ENCODE results near the gene SOX6.
A peak's percentile ranks its signal among the peaks of the same experiment; 100 is the strongest.
"Not testable (repeated sequence)": the region's sequence is repeated elsewhere in the genome, so short reads cannot be mapped to it uniquely, and the experiment has no call there.

The SOX6 gene

DNA sequence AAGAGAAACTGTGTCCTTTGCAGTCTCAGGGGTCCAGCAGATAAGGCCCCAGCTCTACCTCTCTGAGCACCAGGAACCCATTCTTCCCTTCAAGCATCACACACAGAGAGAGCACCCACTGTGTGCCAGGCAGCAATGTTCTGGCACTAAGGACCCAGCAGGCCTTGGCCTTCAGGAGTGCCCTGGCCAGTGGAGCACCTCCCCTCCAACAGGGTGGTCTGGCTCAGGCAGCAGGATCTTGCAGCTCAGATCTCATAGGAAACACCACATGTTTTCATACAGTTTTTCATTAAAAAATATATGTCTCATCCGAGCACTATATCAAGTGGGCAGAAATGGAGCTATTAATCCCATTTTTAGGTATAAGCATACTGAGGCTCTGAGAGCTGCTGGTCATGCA is 410.6 kb downstream of the SOX6 start:
- FAIRE-seq = no peak

DNA sequence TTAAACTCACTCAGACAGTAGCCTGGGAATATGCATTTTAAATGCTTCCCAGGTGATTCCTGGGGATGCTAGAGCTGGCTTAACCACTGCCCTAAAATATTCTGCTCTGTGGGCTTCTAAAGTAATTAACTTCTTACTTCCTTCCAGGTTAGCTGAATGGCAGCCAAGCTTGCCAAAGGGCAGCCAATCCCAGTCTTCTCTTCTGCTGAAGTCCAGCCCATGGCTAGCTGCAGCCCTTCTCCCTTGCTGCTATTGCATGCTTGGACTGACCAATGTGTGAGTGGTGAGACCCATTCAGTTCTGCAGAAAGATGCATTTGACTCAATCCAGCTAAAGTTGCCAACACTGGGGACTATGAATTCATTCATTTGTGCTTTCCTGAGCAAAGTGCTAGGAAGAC is 411.9 kb downstream of the SOX6 start:
- FAIRE-seq = no peak

DNA sequence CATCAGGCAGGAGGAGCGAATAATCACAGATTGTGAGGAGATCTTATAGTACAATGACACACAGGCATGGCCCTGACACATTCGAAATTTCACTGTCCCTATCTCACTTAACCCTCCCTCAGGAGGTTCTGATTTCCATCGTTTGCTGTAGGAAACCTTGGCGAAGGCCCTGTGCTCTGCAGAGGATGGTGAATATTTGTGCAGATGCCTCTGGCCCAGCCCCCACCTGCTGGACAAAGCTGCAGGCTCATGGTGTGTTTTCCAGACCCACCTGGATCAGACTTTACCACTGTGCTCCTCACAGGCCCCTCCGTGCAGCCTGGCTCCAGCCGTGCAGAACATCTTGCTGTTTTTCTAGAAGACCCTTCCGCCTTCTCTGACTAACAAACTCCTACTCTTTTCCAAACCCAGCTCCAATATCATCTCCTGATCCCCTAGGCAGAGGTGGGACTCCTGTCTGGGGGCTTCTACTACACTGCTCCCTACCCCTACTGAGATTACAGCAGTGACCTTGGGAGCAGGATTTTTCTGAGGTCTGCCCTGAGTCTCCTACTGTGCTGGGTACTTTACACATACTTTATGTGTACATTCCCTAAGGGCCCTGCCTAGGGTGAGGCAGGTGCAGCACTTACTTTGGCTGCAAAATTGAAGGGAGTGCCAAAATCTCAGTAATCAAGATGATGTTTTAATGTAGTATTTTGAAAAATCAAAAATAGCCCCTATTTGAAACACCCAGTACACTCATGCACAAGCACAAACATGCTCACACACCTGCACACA is 412.7 kb downstream of the SOX6 start:
- FAIRE-seq = no peak

DNA sequence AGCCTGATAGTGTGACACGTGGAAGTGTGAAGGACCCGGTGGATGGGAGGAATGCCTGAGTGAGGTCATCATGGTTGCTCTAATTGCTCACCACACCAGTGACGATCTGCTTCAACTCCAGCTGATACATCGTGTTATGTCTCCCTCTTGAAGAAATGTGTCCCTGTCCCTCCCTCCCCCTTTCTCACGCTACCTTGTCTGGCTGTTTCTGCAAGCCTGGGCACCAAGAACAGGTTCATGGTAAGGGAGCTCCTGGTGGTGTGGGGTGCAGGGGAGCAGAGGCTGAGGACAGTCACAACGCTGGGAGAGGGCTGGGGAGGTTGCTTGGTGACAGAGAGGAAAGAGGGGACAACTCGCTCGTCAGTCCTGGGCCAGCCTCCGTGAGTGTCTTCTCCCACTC is 413.4 kb downstream of the SOX6 start:
- FAIRE-seq = no peak

DNA sequence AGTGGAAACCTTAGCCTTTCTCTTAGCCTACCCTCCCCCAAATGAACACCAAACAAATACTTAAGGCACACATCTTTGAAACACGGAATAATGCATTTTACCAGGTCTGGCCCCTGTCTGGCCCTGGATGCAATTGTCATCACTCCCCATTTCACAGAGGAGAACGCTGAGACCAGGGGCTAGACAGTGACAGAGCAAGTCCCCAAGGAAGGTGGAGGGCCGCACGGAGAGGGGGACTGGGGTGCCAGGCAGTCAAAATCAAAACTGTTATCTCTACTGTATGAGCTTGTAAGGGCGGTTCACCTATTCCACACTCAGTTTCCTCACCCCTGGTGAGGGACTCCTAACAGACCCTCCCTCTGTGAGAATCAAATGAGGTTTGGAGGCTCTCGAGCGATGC is 414.2 kb downstream of the SOX6 start:
- FAIRE-seq = no peak

DNA sequence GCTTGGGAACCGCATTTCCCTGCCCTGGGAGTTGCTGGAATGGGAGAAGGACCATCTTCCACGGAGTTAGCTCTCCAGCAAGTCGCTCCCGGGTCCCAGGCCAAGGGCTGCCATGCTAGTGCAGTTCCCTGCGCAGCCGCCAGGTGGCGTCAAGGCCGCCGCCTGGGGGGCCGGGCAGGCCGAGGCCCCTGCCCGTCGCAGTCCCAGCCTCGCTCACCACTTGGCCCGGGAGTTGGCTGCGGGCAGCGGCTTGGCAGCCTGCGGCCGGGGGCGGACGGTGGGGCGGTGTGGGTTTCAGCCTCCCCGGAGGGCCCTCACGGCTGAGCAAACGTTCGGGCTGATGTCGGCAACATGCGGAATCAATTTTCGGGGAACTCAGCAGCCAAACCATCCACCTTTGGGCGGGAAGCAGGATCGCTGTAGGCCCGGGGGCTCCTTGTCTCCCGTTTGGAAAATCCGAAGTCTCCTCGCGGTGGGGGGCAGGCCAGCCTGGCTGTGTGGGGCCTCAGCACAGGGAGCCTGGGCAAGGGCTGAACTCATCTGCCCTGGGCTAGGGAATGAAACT is 415.1 kb downstream of the SOX6 start:
- FAIRE-seq = no peak

DNA sequence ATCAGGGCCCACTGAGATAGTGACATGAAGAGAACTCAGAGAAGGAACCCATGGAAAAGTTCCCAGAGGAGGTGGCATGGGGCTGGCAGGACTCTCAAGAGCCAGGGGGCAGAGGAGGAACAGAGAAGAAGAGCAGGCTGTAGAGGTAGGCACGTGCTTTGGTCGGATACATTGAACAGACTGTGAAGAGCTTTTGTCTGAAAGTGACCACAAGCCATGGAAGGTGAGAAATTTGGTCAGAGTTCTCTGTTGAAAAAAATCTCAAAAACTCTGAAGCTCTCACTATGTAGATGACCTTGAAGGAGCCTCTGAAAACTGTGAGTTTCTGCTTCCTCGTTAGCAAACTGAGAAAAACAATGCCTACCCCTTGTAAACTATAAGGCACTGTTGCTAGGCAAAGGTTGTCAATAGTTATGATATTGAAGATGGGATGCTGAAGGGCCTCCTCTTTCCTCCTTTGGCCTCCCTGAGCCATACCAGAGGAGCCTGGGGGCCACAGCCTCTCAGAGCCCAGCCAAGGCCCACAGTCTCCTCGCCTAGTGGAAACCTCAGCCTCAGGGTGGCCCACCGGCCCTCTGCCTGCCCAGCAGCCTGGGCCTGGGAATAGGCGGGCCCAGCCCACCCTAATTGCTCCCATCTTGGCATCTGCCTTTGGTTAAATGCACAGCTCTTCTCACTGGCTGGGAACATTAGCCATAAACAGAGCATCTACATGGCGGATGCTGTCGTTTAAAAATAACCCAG is 415.7 kb downstream of the SOX6 start:
- FAIRE-seq = no peak

DNA sequence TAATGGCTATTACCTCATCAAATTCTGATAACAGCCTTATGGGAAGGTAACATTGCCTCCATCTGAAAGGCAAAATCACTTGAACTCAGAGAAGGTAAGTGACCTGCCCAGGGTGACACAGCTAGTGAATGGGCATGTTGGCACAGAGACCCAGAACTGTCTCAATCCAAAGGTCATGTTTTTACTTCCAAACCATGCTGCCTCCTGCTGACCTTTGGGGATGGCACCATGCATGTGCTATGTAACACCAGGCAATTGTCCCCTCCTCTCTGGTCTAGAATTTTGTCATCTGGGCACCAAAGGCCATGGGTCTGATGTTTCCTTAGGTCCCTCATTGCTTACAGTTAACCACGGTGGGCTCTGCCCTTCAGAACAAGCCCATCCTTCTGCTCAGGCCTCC is 417.4 kb downstream of the SOX6 start:
- no peak for FAIRE-seq

DNA sequence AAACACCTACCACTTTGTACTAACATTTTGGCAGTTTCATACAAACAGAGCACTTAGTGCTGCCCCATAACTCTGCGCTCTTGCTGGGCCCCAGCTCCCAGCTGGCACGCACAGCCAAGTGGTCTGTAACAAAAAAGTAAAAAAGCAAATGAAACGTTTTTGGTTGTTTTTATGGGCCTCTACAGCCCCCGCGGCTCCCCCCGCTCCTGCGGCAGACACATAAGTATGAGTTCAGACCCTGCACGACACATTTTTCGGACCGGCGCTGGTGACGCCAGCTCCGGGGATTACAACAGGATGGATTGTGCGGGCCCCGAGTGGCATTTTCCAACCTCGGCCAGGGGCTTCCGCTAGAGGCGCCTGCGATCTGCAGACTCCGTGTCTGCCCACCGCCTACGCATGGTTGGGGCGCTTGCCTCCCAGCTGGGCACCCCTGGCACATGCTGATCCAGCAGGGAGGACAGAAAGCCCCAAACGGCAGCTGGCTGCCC is 418.2 kb downstream of the SOX6 start:
- FAIRE-seq = no peak

DNA sequence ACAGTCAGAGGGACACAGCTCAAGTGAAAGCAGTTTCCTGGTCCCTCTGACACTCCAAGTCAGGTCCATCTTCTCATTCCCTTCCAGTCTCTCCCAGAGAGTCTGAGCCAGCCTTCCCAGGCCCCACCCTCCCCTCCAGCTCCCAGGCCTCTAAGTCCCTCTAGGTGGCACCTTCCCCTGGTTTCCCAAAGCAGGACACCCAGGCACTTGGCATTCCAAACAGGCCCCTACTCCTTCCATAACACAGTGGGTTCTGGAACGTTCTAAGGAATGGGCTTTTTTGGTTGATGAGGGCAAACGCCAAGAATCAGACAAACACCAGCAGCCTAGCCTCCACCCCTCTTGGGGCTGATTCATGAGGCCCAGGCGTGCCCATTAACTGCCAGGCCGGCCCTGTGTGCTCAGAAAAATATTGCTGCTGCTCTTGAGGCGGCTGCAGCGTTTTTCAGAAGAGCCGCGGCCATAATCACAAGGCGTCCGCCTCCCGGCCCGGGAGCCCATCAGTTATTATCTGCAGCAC is 418.7 kb downstream of the SOX6 start:
- no peak for FAIRE-seq

DNA sequence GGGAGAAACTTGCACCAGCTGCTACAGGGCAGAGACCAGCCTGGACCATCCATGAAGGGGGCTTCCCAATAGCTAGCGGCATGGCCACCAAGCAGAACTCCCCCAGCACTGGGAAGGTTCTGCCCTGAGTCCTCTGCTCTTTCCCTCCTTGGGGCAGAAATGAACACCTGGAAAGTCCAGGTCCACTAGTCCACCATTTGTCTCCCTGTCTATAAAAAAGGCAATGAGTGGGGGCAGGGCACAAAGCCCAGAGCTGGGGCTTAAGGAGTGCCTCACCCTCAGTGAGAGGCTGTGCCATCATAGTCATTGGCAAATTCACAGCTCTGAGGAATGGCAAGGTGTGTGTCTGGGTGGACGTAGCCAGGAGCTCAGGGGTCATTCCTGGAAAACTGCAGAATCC is 420.3 kb downstream of the SOX6 start:
- no peak for FAIRE-seq

DNA sequence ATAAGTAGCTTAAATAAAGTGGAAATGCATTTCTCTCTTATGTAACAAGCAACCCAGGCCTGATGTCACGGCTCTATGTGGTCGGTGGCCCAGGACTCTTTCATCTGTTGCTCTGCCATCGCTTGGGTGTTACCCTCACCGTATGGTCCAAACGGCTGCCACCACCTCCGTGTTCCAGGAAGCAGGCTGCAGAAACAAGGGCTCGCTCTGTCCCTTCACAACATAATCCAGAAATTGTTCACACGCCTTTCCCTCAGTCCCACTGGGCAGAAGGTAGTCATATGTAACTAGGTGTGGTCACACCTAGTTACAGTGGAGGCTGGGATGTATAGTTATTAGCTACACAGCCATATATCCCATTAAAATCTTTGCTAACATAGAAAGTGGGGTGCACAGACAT is 421.0 kb downstream of the SOX6 start:
- no peak for FAIRE-seq

DNA sequence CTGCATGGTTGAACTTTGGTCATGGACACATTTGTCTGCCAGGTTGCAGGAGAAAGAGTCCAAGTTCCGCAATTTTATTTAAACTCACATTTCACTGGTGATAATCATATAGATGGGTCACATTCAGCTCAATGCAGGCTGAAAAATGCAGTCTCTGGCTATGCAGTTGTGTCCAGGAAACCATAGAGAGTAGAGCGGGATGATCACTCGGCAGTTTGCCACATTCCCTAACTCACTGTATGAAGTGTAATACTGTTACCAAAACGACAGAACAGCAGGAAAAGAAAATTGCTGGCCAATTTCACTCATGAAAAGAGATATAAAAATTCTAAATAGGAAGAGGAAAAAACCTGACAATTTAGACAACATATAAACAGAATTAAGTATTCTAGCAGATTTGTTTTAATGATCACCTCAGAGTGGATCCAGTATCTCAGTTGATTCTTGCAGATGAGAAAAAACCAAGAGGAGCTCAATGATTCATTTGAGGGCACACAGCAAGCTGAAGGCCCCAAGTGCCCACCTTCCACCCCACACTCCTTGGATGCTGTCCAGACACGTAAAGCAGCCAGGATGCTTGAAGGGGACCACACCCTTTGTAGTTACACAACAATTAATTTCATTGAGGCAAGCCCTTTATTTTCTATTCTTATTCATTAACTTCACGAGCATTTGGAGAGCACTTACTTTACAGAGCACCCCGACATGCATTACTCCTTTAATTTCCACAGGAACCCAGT is 422.3 kb downstream of the SOX6 start:
- no peak for FAIRE-seq

DNA sequence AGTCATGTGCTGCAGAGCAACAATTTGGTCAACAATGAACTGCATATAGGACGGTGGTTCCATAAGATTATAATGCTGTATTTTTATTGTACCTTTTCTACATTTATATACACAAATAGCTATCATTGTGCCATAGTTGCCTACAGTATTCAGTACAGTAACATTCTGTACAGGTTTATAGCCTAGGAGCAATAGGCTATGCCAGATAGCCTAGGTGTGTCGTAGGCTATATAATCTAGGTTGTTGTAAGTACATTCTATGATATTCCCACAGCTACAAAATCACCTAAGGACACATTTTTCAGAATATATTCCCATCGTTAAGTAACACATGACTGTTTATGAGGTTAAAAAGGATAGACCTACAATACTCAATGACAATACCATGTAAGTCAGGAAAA is 423.9 kb downstream of the SOX6 start:
- no peak for FAIRE-seq

DNA sequence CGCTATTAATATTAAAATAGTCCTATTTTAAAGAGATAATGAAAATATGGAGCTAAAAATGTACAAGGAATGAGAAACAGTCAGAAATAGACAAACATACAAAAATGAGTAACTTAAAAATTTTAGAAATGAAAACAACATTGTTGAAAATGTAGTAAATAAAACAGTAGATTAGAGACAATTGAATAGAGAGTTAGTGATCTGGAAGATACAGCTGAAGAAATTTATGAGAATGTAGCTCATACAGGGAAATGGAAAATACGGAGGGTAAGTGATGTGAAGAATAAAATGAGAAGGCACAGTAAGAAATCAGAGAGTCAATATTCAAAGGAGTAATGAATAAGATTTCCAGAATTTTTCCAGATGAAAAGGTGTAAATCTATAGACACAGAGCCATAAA is 424.8 kb downstream of the SOX6 start:
- FAIRE-seq = no peak

DNA sequence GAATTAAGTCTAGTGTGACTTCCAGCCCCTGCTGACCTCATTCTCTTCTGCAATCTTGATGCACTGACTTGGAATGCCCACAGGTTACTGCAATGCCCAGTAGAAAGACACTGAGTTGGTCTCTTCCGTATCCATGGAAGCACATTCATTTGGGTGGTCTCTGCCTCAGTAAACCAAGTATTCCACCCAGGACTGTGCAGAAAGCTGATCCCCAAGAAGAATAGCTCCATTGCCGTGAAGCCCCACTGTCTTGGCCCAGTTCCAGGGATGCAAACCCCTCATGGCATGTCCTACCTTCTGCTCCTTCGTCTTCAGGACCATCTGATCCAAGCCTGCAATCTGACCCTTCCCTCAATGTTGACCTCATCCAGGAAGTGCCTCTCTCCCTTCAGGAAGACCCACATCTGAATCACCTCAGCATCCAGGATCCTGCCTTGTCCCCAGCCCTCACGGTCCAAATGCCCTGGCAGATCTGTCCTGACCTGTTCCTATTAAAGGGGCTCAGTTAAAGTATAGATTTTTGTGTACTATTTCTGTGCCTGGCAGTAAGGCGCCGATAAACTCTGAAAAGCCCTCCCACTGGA is 425.8 kb downstream of the SOX6 start:
- FAIRE-seq = no peak

DNA sequence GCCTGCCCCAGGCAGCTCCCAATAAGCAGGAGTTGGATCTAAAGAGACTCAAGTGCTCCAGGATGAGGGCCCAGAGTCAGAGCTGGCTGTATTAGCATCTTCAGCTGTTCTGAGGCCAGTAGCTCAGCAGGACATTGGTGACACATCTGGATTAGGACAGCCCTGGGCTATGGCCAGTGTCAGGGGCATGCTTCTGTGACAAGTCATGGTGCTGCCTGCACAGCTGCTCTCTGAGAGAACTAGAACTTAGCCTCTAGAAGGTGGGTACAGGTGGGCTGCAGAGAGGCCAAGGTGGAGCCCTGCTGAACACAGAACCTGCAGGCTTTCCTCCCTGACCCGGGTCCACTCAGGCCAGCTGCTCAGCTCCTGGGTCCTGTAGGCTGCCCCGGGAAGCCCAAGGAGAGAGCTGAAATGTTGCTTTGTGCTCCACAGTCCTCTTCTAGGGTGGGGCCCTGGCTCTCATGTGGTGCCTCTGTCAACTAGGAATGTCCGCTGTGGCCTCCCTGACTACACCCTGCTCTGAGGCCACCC is 426.9 kb downstream of the SOX6 start:
- FAIRE-seq = no peak

DNA sequence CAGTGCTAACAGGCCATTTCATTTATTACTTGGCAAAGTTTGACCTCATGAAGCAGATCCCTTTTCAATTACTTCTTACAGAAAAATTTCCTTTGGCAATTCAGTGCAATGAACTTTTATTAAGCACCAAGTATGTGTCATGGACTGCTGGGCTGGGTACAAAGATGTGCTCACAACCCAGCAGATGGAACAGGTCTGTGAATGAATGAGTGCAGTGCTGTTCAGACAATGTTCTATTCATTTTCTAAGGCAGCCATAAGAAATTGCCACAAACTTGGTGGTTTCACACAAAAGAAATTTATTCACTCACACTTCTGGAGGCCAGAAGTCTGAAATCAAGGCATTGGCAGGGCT is 428.5 kb downstream of the SOX6 start:
- FAIRE-seq = no peak

DNA sequence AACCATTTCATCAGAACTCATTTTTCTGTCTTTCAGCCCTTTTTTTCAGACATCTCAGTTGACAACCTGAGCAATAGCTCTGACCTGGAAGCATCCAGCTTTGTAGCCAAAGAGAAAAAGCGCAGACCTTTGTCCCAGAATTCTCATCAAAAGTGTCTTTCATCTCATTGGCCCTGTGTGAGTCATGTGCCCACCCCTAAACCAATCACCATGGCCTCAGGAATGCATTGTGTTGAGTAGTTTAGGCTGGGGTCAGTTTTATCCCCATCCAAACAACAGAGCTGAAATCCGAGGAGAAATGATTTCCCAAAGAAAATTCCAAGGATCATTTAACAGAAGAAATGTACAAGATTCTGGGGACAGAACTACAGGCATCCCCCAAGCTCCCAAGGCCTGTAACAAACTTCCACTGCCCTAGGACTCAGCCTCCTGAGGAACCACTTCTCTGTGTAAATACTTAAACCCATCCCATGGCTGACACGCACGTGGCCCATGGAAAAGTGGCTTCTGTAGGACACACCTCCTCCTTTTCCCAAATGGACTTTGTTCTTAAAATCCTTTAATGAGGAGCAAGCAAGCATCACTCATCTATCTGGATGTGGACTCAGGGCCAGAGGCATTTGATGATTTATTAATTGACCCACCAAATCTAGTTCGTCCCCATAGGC is 429.0 kb downstream of the SOX6 start:
- no peak for FAIRE-seq

DNA sequence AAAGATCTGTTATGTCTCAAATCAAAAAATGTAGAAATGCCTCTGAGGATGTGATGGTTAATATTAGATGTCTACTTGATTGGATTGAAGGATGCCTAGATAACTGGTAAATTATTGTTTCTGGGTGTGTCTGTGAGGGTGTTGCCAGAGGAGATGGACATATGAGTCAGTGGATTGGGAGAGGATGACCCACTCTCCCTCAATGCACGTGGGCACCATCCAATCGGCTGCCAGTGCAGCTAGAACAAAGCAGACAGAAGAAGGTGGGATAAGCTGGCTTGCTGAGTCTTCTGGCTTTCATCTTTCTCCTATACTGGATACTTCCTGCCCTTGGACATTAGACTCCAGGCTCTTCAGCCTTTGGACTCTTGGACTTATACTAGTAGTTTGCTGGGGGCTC is 430.3 kb downstream of the SOX6 start:
- FAIRE-seq = no peak

DNA sequence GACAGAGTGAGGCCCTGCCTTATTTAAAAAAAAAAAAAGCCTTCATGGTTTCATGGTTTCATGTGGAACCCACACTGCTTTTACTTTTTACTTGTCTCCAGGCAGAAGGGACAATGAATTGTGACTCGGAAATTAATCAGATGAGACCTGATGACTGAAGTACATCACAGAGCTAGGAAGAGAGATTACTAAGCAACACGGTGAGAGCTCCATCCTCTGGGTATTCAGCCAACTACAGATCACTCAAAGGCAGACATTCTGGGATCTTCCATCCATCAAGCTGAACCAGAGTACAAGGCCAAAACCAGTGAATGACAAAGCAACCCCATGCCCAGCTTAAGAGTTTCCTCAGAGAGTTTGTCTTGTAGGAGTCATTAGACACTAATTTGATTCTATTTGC is 433.2 kb downstream of the SOX6 start:
- peak; percentile 90 for FAIRE-seq

DNA sequence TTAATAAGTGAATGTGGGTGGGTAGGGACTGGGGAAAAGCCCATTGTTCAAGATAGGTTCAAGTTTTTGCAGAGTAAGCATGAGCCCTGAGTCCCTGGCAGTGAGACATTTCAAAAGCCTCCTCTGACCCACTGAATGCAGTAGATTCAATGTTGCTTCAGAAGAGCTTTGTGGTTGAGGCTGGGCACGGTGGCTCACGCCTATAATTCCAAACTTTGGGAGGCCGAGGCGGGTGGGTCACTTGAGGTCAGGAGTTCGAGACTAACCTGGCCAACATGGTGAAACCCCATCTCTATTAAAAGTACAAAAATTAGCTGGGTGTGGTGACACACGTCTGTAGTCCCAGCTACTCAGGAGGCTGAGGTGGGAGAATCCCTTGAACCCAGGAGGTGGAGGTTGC is 433.6 kb downstream of the SOX6 start:
- FAIRE-seq = not testable (repeated sequence)
